AG20443 (cell line): ENCODE data around the gene CACNA1C.

Experiments
- DNase-seq: peaks from one replicate; pipeline ENCODE4 v3.0.0; 2012; ENCODE audit warnings: low spot score, mixed read lengths

The CACNA1C gene

GRCh38 chr12:2140858-2141519, 88.2 kb downstream of the CACNA1C start:
- DNase-seq = no peak

GRCh38 chr12:2142068-2142467, 89.3 kb downstream of the CACNA1C start:
- DNase-seq = no peak

- no peak for DNase-seq
Measured at GRCh38 chr12:2144951-2145350, 92.2 kb downstream of the CACNA1C start.

GRCh38 chr12:2145433-2145998, 92.7 kb downstream of the CACNA1C start:
- no peak for DNase-seq

- DNase-seq = no peak
Measured at GRCh38 chr12:2147335-2147734, 94.5 kb downstream of the CACNA1C start.

- DNase-seq = no peak
Measured at GRCh38 chr12:2149091-2149490, 96.3 kb downstream of the CACNA1C start.

- DNase-seq = no peak
Measured at GRCh38 chr12:2150833-2151232, 98.0 kb downstream of the CACNA1C start.

- DNase-seq = no peak
Measured at GRCh38 chr12:2151391-2151790, 98.6 kb downstream of the CACNA1C start.

- no peak for DNase-seq
Measured at GRCh38 chr12:2152134-2152533, 99.3 kb downstream of the CACNA1C start.

- peak; percentile 53 for DNase-seq
Measured at GRCh38 chr12:2154050-2154449, 101.3 kb downstream of the CACNA1C start.

- DNase-seq = no peak
Measured at GRCh38 chr12:2154521-2154920, 101.7 kb downstream of the CACNA1C start.

- no peak for DNase-seq
Measured at GRCh38 chr12:2156333-2156732, 103.5 kb downstream of the CACNA1C start.

GRCh38 chr12:2160043-2160442, 107.3 kb downstream of the CACNA1C start:
- DNase-seq = no peak

- no peak for DNase-seq
Measured at GRCh38 chr12:2161473-2161872, 108.7 kb downstream of the CACNA1C start.

- peak; percentile 96 for DNase-seq
Measured at GRCh38 chr12:2163177-2163941, 110.6 kb downstream of the CACNA1C start.

- no peak for DNase-seq
Measured at GRCh38 chr12:2165021-2165420, 112.2 kb downstream of the CACNA1C start.

GRCh38 chr12:2165927-2166326, 113.1 kb downstream of the CACNA1C start:
- no peak for DNase-seq

- no peak for DNase-seq
Measured at GRCh38 chr12:2166696-2167095, 113.9 kb downstream of the CACNA1C start.

GRCh38 chr12:2167231-2167630, 114.4 kb downstream of the CACNA1C start:
- no peak for DNase-seq

GRCh38 chr12:2168808-2169207, 116.0 kb downstream of the CACNA1C start:
- DNase-seq = no peak

- DNase-seq = no peak
Measured at GRCh38 chr12:2169489-2169888, 116.7 kb downstream of the CACNA1C start.

GRCh38 chr12:2169940-2170339, 117.2 kb downstream of the CACNA1C start:
- peak; percentile 55 for DNase-seq

- peak; percentile 30 for DNase-seq
Measured at GRCh38 chr12:2170376-2170775, 117.6 kb downstream of the CACNA1C start.
